Testis (tissue), 3 donors: ENCODE measurements around the gene NEUROD1. TPM values are rescaled to one million over a fixed set of nuclear protein-coding genes. Genes with fewer than 3 reads are reported as not detected.

Source experiments
- DNase-seq: peaks from one replicate; pipeline ENCODE4 v3.0.0-alpha.2; 2019
- H3K27ac ChIP-seq, 2 donors: fragments of 200-600 bp; sonication (generic); one replicate each; pipeline ENCODE4 v1.5.1; 2019
- H3K27me3 ChIP-seq: fragments of 200-600 bp; sonication (generic); one replicate; pipeline ENCODE4 v1.5.1; 2019
- H3K36me3 ChIP-seq: fragments of 200-600 bp; sonication (generic); one replicate; pipeline ENCODE4 v1.5.1; 2017; ENCODE audit warnings: low read depth; ENCODE audit errors: missing control alignments
- H3K4me1 ChIP-seq: fragments of 200-600 bp; sonication (generic); one replicate; pipeline ENCODE4 v1.5.1; 2019
- H3K4me3 ChIP-seq, 2 donors: fragments of 200-600 bp; sonication (generic); one replicate each; pipeline ENCODE4 v1.5.1; 2017 to 2019
- H3K9me3 ChIP-seq: fragments of 200-600 bp; sonication (generic); one replicate; pipeline ENCODE4 v1.5.1; 2017
- CTCF ChIP-seq, 3 experiments: fragments of 450-650 bp in 2 of 3; fragments of 200-600 bp in 1 of 3; sonication (generic) in 1 of 3; IDR thresholded peaks; one replicate each; pipeline ENCODE4 v1.5.1; 2016 to 2019; ENCODE audit warnings: antibody characterized with exemption in 3 of 3, mild to moderate bottlenecking in 2 of 3, moderate library complexity in 1 of 3
- POLR2A ChIP-seq: fragments of 450-650 bp; IDR thresholded peaks from one replicate; pipeline ENCODE4 v1.6.1; 2017; ENCODE audit warnings: antibody characterized with exemption, mild to moderate bottlenecking, moderate library complexity
- WGBS, 2 donors: methylation state at CpG; one replicate each; pipeline ENCODE4 v1.1.5; 2018; 5-methylcytosine and 5-hydroxymethylcytosine counted together
- intact Hi-C: fragments of 100-400 bp; cut with DNase I; formaldehyde crosslinking; loops from one replicate; pipeline ENCODE4 v1.15.1; 2023; ENCODE audit warnings: low total_unique reads
- polyA plus RNA-seq: library from polyadenylated mRNA; stranded (reverse); fragments of 350-450 nt; fragmentation: Illumina TruSeq; extraction: RNeasy Lipid Tissue Mini Kit (QIAGEN cat#74804); gene quantifications from one replicate; pipeline ENCODE4 v1.2.3, GENCODE V29; 2014; ENCODE audit warnings: low read depth, low replicate concordance; ENCODE audit not compliant: insufficient read depth
- total RNA-seq, 2 donors: library from RNA; depleted of rRNA; stranded (reverse); fragments of >200 nt; gene quantifications; one replicate each; pipeline ENCODE4 v1.2.3, GENCODE V29; 2016

Gene NEUROD1
- total and polyA plus RNA-seq, 3 donors from 2014 or later = 0.19 to 0.62 (median 0.55) TPM

GRCh38 chr2:181648478-181649155, 31.7 kb downstream of the NEUROD1 start:
- intact Hi-C loops = no loop called here
- H3K9me3 ChIP-seq = no peaks in the 10 kb centered on the region
- no peaks in the 10 kb centered on the region for H3K36me3 ChIP-seq
- no peak overlapping the region for H3K4me3 ChIP-seq
- no peaks in the 10 kb centered on the region for H3K4me1 ChIP-seq
- DNase-seq = no peak
- WGBS, 2 donors = 88 to 100% methylated on average over 2 of the region's 2 CpGs
- H3K27ac ChIP-seq = no peak overlapping the region
- TF ChIP-seq CTCF (IDR thresholded peaks at IDR 0.05) = no peak
- no peak for TF ChIP-seq POLR2A
- H3K27me3 ChIP-seq = no peaks in the 10 kb centered on the region

- TF ChIP-seq POLR2A = no peak
- no peak for TF ChIP-seq CTCF (IDR thresholded peaks at IDR 0.05)
- Histone ChIP-seq H3K4me1 (no peaks in the 10 kb centered on the region), H3K9me3 (no peaks in the 10 kb centered on the region), H3K27ac (no peak overlapping the region), H3K4me3 (no peak overlapping the region), H3K27me3 (no peaks in the 10 kb centered on the region), H3K36me3 (no peaks in the 10 kb centered on the region)
- 84 to 91% methylated on average over 1 of the region's 1 CpG for WGBS, 2 donors
- intact Hi-C loops = no loop called here
- DNase-seq = no peak
These were observed 33.8 kb downstream of the NEUROD1 start for GRCh38 chr2:181646415-181646987.

GRCh38 chr2:181643151-181643550, 37.2 kb downstream of the NEUROD1 start:
- intact Hi-C loops = no loop called here
- Histone ChIP-seq H3K36me3 (no peaks in the 10 kb centered on the region), H3K4me1 (no peaks in the 10 kb centered on the region), H3K27me3 (no peaks in the 10 kb centered on the region), H3K27ac (no peak overlapping the region), H3K9me3 (no peaks in the 10 kb centered on the region), H3K4me3 (no peak overlapping the region)
- no peak for DNase-seq
- 76 to 92% methylated on average over 1 of the region's 1 CpG for WGBS, 2 donors
- TF ChIP-seq POLR2A (no peak), CTCF (IDR thresholded peaks at IDR 0.05) (no peak)

- intact Hi-C loops = no loop called here
- TF ChIP-seq CTCF (IDR thresholded peaks at IDR 0.05) (no peak), POLR2A (no peak)
- Histone ChIP-seq H3K4me3 (no peak overlapping the region), H3K27me3 (no peaks in the 10 kb centered on the region), H3K9me3 (no peaks in the 10 kb centered on the region), H3K36me3 (no peaks in the 10 kb centered on the region), H3K27ac (no peak overlapping the region), H3K4me1 (no peaks in the 10 kb centered on the region)
- DNase-seq = no peak
- WGBS, 2 donors = 81 to 84% methylated on average over 4 of the region's 4 CpGs
These were observed 38.2 kb downstream of the NEUROD1 start for GRCh38 chr2:181642086-181642485.

GRCh38 chr2:181639686-181640085, 40.6 kb downstream of the NEUROD1 start:
- Histone ChIP-seq H3K36me3 (no peaks in the 10 kb centered on the region), H3K27ac (no peak overlapping the region), H3K4me3 (no peak overlapping the region), H3K27me3 (no peaks in the 10 kb centered on the region), H3K9me3 (no peaks in the 10 kb centered on the region), H3K4me1 (no peaks in the 10 kb centered on the region)
- intact Hi-C loops = no loop called here
- TF ChIP-seq CTCF (IDR thresholded peaks at IDR 0.05) = no peak
- TF ChIP-seq POLR2A = no peak
- 0 to 31% methylated on average over 1 of the region's 1 CpG for WGBS, 2 donors
- DNase-seq = no peak
